ENCODE measurements around the gene ZFP14.
"Not testable (repeated sequence)": the region's sequence is repeated elsewhere in the genome, so short reads cannot be mapped to it uniquely, and the experiment has no call there.

ZFP14 gene

GRCh38 chr19:36377541-36378178 is 1.3 kb downstream of the ZFP14 start:
- ATAC-seq (no peak), DNase-seq (ENCODE audit: low spot score in 2 of 2) (no peak)
- Mint-ChIP-seq H3K4me1 (peaks cover 22% of the 10 kb centered on the region), H3K27ac (peak overlapping the region; percentile 97), H3K9me3 (peaks cover 3% of the 10 kb centered on the region), H3K36me3 (peaks cover 24% of the 10 kb centered on the region), H3K4me3 (peak overlapping the region; percentile 91)

- no peak for ATAC-seq
- Mint-ChIP-seq H3K4me1 (peaks cover 18% of the 10 kb centered on the region), H3K9me3 (peaks cover 11% of the 10 kb centered on the region), H3K36me3 (peaks cover 4% of the 10 kb centered on the region), H3K27ac (no peak overlapping the region), H3K4me3 (no peak overlapping the region)
- DNase-seq (ENCODE audit: low spot score in 2 of 2) = no peak
These were observed 5.3 kb downstream of the ZFP14 start for GRCh38 chr19:36373638-36374156.

- ATAC-seq = no peak
- DNase-seq (ENCODE audit: low spot score in 2 of 2) = no peak
- no peak overlapping the region for H3K27ac Mint-ChIP-seq
- H3K9me3 Mint-ChIP-seq = peaks cover 11% of the 10 kb centered on the region
- no peak overlapping the region for H3K4me3 Mint-ChIP-seq
- peaks cover 14% of the 10 kb centered on the region for H3K36me3 Mint-ChIP-seq
- peaks cover 3% of the 10 kb centered on the region for H3K4me1 Mint-ChIP-seq
These were observed 7.1 kb downstream of the ZFP14 start for GRCh38 chr19:36371886-36372285.

DNA sequence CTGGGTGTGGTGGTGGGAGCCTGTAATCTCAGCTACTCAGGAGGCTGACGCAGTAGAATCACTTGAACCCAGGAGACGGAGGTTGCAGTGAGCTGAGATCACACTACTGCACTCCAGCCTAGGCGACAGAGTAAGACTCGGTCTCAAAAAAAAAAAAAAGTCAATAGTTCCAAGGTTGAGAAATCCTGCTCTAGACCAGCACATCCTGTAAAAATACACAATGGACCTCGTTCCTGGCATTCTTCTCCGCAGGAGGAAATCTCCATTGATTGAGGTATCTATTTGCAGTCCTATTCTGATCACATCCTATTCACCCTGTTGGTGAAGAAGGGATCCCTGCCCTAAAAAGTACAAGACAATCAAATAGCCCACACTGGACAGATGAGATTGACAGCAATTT is 15.2 kb downstream of the ZFP14 start:
- H3K27ac Mint-ChIP-seq = no peak overlapping the region
- H3K4me3 Mint-ChIP-seq = no peak overlapping the region
- no peaks in the 10 kb centered on the region for H3K4me1 Mint-ChIP-seq
- H3K36me3 Mint-ChIP-seq = peaks cover 68% of the 10 kb centered on the region
- DNase-seq (ENCODE audit: low spot score in 2 of 2) = no peak
- ATAC-seq = no peak
- H3K9me3 Mint-ChIP-seq = no peaks in the 10 kb centered on the region

DNA sequence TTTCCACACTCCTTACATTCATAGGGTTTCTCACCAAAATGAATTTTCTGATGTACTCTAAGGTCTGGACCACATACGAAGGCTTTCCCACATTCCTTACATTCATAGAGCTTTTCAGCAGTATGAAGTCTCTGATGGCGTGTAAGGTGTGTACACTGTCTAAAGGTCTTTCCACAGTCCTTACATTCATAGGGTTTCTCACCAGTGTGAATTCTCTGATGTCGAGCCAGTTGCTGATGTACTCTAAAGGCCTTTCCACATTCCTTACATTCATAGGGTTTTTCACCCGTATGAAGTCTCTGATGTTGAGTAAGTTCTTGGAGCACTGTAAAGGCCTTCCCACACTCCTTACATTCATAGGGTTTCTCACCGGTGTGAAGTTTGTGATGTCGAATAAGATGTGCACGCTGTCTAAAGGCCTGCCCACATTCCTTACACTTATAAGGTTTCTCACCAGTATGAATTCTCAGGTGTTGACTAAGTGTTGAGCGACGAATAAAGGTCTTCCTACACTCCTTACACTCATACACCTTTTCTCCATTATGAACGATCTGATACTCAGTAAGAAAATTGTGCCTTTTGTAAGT is 38.1 kb downstream of the ZFP14 start:
- Mint-ChIP-seq H3K36me3 (peaks cover 24% of the 10 kb centered on the region), H3K9me3 (peaks cover 31% of the 10 kb centered on the region), H3K4me3 (no peak overlapping the region), H3K27ac (no peak overlapping the region), H3K4me1 (no peaks in the 10 kb centered on the region)
- no peak for DNase-seq (ENCODE audit: low spot score in 2 of 2)
- no peak for ATAC-seq

DNA sequence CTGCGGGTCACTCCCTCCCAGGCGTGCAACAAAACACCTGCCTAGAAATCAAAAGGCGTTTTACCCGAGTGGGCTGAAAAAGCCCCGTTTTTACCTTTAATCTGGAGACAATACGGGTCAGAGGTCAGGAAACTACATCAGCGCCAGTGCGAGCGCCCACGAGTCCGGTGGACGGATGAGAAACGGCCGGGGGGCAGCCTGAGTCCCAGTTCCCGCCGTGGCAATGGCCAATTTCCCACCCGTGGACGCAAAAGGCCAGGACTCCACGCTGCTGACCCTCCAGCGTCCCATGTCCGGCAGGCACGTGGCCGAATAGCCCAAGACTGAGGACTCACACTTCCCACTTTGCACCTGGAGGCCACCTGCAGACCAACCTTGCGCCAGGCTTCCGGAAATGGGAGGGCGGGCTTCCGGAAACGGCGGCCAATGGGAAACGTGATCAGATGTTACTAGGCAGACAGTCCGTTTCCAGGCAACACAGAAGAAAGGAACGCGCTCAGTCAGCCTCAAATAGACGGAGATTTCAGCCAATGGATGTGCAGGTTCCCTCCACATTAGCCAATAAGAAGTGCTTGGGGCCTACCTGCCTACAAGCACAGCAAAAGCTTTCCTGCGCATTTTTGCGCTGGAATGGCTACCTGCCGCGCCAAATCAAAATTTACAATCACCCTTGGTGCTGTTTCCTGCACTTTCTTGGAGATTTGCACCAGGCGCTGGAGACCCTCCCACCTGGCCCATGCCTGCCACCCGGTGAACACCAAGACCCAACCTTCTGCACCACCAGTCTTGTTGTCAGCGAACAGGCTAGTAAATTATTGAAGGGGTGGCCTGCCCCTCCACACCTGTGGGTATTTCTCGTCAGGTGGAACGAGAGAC is 47.4 kb downstream of the ZFP14 start:
- peak overlapping the region; percentile 70 for H3K4me3 Mint-ChIP-seq
- peak; percentile 46 to 83 for DNase-seq (ENCODE audit: low spot score in 2 of 2)
- peaks cover 13% of the 10 kb centered on the region for H3K36me3 Mint-ChIP-seq
- ATAC-seq = peak; percentile 98
- H3K27ac Mint-ChIP-seq = peak overlapping the region; percentile 26
- H3K4me1 Mint-ChIP-seq = peaks cover 13% of the 10 kb centered on the region
- peaks cover 13% of the 10 kb centered on the region for H3K9me3 Mint-ChIP-seq

GRCh38 chr19:36330216-36330615 is 48.8 kb downstream of the ZFP14 start:
- ATAC-seq = no peak

DNA sequence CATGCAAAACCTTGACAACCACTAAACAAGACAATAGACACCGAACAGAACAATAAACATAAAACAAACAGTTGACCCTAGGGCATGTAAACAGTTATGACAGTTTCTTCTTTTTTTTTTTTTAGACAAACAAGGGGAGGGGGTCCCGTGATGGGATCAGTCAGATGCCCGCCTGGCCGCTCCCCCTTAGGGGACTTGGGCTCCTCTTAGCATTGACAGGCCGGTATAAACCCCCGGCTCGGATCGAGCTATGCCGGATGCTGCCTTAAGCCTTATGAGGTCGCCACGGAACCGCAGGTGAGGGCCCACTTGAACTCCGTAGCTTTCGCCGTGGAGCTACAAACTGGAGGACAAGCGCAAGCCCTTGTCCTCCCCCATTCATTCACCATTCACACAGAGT is 49.5 kb downstream of the ZFP14 start:
- peaks cover 16% of the 10 kb centered on the region for H3K36me3 Mint-ChIP-seq
- not testable (repeated sequence) for ATAC-seq; DNase-seq (ENCODE audit: low spot score in 2 of 2); H3K27ac Mint-ChIP-seq
- H3K9me3 Mint-ChIP-seq = peaks cover 18% of the 10 kb centered on the region
- H3K4me1 Mint-ChIP-seq = peaks cover 13% of the 10 kb centered on the region
- H3K4me3 Mint-ChIP-seq = peak overlapping the region; percentile 43

More at GRCh38 chr19:36330216-36330615, 48.8 kb downstream of the ZFP14 start:
- no peak for DNase-seq (ENCODE audit: low spot score in 2 of 2)
- Mint-ChIP-seq H3K27ac (no peak overlapping the region), H3K9me3 (peaks cover 13% of the 10 kb centered on the region), H3K4me3 (peak overlapping the region; percentile 70), H3K4me1 (peaks cover 13% of the 10 kb centered on the region), H3K36me3 (peaks cover 12% of the 10 kb centered on the region)

GRCh38 chr19:36326649-36327048 is 52.4 kb downstream of the ZFP14 start:
- not testable (repeated sequence) for ATAC-seq; DNase-seq (ENCODE audit: low spot score in 2 of 2); H3K4me3 Mint-ChIP-seq; H3K27ac Mint-ChIP-seq; H3K4me1 Mint-ChIP-seq
- H3K9me3 Mint-ChIP-seq = peaks cover 17% of the 10 kb centered on the region
- peaks cover 20% of the 10 kb centered on the region for H3K36me3 Mint-ChIP-seq

GRCh38 chr19:36315164-36315563 is 63.8 kb downstream of the ZFP14 start:
- not testable (repeated sequence) for ATAC-seq; H3K36me3 Mint-ChIP-seq; H3K4me3 Mint-ChIP-seq; H3K9me3 Mint-ChIP-seq; H3K27ac Mint-ChIP-seq; DNase-seq (ENCODE audit: low spot score in 2 of 2); H3K4me1 Mint-ChIP-seq

- H3K4me3 Mint-ChIP-seq; H3K36me3 Mint-ChIP-seq; DNase-seq (ENCODE audit: low spot score in 2 of 2); ATAC-seq; H3K9me3 Mint-ChIP-seq; H3K4me1 Mint-ChIP-seq; H3K27ac Mint-ChIP-seq: not testable (repeated sequence)
These were observed 64.9 kb downstream of the ZFP14 start for GRCh38 chr19:36314053-36314452.

DNA sequence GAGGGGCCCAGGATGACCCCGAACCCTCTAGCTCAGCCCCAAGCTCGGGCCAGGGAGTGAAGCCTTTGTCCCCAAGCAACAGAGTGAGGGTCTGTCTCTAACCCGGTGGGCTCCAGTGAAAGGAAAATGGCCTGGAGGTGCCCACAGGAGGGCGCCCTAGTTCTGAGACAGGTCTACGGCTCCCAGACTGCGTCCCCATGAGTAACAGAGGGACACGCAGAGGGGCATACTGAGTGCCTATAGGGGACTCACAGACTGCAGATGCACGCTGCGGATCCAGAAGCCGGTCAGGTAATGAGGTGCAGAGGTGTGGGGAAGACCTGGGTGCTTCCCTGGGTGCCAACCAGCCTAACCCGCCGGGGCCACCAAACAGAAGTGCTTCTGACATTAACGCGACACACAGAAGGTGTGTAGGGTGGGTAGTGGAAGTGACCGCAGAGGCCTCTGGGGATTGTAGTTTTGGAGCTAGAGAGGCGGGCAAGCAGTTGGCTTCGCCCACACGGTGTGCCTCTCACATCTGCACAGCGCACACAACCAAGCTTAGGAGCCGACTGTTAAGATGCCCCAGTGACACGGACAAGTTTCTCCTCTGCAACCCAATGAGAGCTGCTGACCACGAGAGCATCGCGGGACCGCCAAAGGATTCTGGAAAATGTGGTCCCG is 67.8 kb downstream of the ZFP14 start:
- H3K9me3 Mint-ChIP-seq, ATAC-seq, H3K4me1 Mint-ChIP-seq: not testable (repeated sequence)

DNA sequence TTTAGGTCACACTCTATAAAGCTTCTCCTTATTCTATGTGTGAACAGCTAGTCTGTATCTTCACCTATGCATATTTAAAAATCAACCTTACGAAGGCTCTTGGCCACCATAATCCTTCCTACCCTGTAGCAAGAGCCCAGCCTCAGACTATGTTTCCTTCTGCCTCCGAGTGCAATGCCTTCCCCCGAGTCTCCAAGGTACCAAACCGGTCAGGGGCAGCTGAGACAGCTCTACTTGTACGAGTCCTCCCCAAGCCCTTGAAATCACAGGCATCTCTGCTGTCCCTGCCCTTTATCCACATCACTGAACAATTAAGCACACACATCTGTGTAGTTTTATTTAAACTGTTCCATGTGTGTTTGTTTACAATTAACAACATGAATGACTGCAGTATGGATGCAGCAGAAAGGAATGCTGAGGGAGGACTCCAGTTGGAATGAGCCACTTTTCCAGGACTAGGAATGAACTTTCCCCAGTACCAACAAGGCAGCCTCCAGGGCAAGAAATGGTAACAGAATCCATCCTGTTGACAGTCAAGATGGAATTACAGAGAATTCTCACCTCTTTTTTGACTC is 68.5 kb downstream of the ZFP14 start:
- not testable (repeated sequence) for H3K36me3 Mint-ChIP-seq; ATAC-seq; H3K4me3 Mint-ChIP-seq; H3K27ac Mint-ChIP-seq; H3K9me3 Mint-ChIP-seq; DNase-seq (ENCODE audit: low spot score in 2 of 2); H3K4me1 Mint-ChIP-seq

More for the DNA sequence above, 67.8 kb downstream of the ZFP14 start:
- H3K4me3 Mint-ChIP-seq; H3K27ac Mint-ChIP-seq; DNase-seq (ENCODE audit: low spot score in 2 of 2); H3K36me3 Mint-ChIP-seq: not testable (repeated sequence)

GRCh38 chr19:36309759-36310158 is 69.2 kb downstream of the ZFP14 start:
- not testable (repeated sequence) for H3K4me3 Mint-ChIP-seq; H3K36me3 Mint-ChIP-seq; H3K27ac Mint-ChIP-seq; DNase-seq (ENCODE audit: low spot score in 2 of 2); H3K9me3 Mint-ChIP-seq; ATAC-seq; H3K4me1 Mint-ChIP-seq

GRCh38 chr19:36309309-36309708 is 69.7 kb downstream of the ZFP14 start:
- not testable (repeated sequence) for H3K4me3 Mint-ChIP-seq; ATAC-seq; H3K9me3 Mint-ChIP-seq; H3K4me1 Mint-ChIP-seq; DNase-seq (ENCODE audit: low spot score in 2 of 2); H3K27ac Mint-ChIP-seq; H3K36me3 Mint-ChIP-seq
